Motor neuron (in vitro differentiated cells): Measurements from ENCODE around the gene BBS9. TPM values are rescaled to one million over a fixed set of nuclear protein-coding genes. Genes with fewer than 3 reads are reported as not detected.
A peak's percentile ranks its signal among the peaks of the same experiment; 100 is the strongest.

Experiments used
- ATAC-seq, 8 experiments: fragments of 200-7000 bp; cut with Tn5 transposase; replicated peaks in 6 of 8; 2 replicates each; pipeline ENCODE4 v1.8.0; 2021; ENCODE audit warnings: mild to moderate bottlenecking in 8 of 8, moderate library complexity in 8 of 8
- H3K27ac ChIP-seq, 2 donors: fragments of 250-450 bp; sonication (Bioruptor Pico); 2 replicates each; pipeline ENCODE4 v1.9.0; 2021; ENCODE audit warnings: antibody characterized with exemption in 2 of 2, mild to moderate bottlenecking in 2 of 2, moderate library complexity in 1 of 2
- H3K4me1 ChIP-seq, 2 donors: fragments of 250-450 bp; sonication (Bioruptor Pico); replicated peaks in 1 of 2; 2 replicates each; pipeline ENCODE4 v1.6.1; 2021; ENCODE audit warnings: antibody characterized with exemption in 2 of 2, mild to moderate bottlenecking in 2 of 2, moderate library complexity in 1 of 2
- H3K4me3 ChIP-seq, 5 donors: fragments of 250-450 bp; sonication (Bioruptor Pico); 2 replicates each; pipeline ENCODE4 v1.9.0; 2021; ENCODE audit warnings: antibody characterized with exemption in 5 of 5, mild to moderate bottlenecking in 5 of 5, moderate library complexity in 4 of 5
- WGBS, 10 experiments: fragments of 450-650 bp; shearing (Covaris generic); methylation state at CpG; one replicate each; pipeline ENCODE4 v1.0.0; 2022; 5-methylcytosine and 5-hydroxymethylcytosine counted together
- in situ Hi-C, 9 experiments: fragments of 400-800 bp; cut with MboI; loops; one replicate each; pipeline ENCODE4 v1.15.0; 2021; ENCODE audit warnings: low sequenced_read_pairs in 9 of 9, low pct_unique_long_range_greater_than_20kb in 2 of 9; ENCODE audit not compliant: unreplicated experiment in 9 of 9
- total RNA-seq, 8 experiments: library from RNA; unstranded; fragments of 300-600 nt; gene quantifications; 2 replicates each; pipeline versions ENCODE4 v1.2.3 to v1.2.4, GENCODE V29; 2022

BBS9 gene
- total RNA-seq, 8 experiments from 2014 or later: 11.4 to 43.5 (median 22.8) TPM

- ATAC-seq: no peak
- Histone ChIP-seq H3K4me3 (no peak overlapping the region), H3K27ac (no peak overlapping the region), H3K4me1 (no peaks in the 10 kb centered on the region)
- in situ Hi-C loops: no loop called here
- WGBS, 10 experiments: 0 to 94% (median 74%) methylated on average over 1 to 3 of the region's 4 CpGs; no CpG with 5 or more reads in 6 of the 10 experiments
Observed at GRCh38 chr7:33325754-33326484, 196.6 kb downstream of the BBS9 start.

DNA sequence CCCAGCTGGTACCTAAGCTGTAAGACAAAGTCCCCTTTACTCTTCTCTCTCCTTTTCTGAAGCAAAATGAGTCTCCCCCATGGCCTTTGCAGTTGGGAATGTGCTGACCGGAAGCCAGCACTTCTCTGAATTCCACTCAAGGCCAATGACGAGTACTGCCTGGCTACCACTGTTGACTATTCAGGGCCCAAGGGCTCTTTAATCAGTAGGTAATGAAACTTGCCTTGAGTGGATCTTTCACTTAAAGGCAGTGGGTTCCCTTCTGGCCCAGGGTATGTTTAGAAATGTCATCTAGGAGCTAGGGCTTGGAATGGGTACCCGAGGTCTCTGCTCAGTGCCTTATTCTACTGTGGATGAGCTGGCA is 197.1 kb downstream of the BBS9 start:
- H3K4me1 ChIP-seq: no peaks in the 10 kb centered on the region
- H3K27ac ChIP-seq: no peak overlapping the region
- no peak for ATAC-seq
- in situ Hi-C loops: no loop called here
- no peak overlapping the region for H3K4me3 ChIP-seq
- 20 to 100% (median 72%) methylated on average over 1 to 3 of the region's 3 CpGs; no CpG with 5 or more reads in 3 of the 10 experiments for WGBS, 10 experiments

- in situ Hi-C loops: no loop called here
- 0 to 100% (median 100%) methylated on average over 1 of the region's 1 CpG; no CpG with 5 or more reads in 5 of the 10 experiments for WGBS, 10 experiments
- Histone ChIP-seq H3K27ac (no peak overlapping the region), H3K4me3 (no peak overlapping the region), H3K4me1 (no peaks in the 10 kb centered on the region)
- no peak for ATAC-seq
Observed at GRCh38 chr7:33327427-33327826, 198.1 kb downstream of the BBS9 start.

DNA sequence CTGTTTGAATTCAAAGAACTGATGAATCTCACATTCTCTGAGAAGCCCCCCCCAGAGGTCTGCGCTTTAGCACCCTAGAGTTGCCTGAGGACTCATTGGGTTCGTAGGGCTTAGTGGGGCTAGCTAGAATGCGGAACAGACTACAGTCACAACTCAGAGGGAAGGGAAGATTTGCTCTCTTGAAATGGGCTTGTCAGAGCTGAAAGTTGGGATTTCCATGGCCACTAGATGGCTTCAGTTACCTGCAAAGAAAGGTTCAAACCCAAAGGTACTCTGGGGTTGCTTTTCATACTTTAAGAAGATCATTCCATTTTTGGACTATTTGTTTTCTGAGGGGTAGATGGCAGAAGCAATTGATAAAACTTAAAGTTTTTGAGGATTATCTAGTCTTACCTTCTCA is 205.0 kb downstream of the BBS9 start:
- WGBS, 10 experiments: 0 to 100% (median 67%) methylated on average over 1 to 3 of the region's 3 CpGs; no CpG with 5 or more reads in 4 of the 10 experiments
- no peak overlapping the region for H3K4me3 ChIP-seq
- peak in 3 of 8 experiments; percentile 33 to 57 (median 48) for ATAC-seq
- no peaks in the 10 kb centered on the region for H3K4me1 ChIP-seq
- in situ Hi-C loops: no loop called here
- H3K27ac ChIP-seq: no peak overlapping the region

DNA sequence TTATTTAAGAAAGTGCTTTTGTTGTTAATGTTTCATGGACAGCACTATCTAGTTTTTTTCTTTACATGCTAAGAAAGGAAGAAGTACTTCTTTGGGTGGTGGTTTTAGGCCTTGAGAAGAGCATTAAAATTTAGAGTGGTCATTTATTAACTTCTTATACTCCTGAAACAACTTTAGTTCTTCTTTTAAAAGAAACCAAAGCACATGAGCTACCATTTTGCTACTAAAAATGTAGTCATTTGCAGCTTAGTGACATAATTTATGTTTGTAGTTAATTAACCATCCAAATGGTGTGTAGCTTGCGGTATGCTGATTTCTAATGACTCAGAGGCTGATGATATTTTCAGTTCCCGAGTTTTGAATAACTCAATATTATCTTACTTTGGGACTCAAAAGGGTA is 207.5 kb downstream of the BBS9 start:
- in situ Hi-C loops: no loop called here
- no peak for ATAC-seq
- H3K4me1 ChIP-seq: no peaks in the 10 kb centered on the region
- 17 to 100% (median 78%) methylated on average over 1 to 2 of the region's 2 CpGs for WGBS, 10 experiments
- no peak overlapping the region for H3K4me3 ChIP-seq
- H3K27ac ChIP-seq: no peak overlapping the region

DNA sequence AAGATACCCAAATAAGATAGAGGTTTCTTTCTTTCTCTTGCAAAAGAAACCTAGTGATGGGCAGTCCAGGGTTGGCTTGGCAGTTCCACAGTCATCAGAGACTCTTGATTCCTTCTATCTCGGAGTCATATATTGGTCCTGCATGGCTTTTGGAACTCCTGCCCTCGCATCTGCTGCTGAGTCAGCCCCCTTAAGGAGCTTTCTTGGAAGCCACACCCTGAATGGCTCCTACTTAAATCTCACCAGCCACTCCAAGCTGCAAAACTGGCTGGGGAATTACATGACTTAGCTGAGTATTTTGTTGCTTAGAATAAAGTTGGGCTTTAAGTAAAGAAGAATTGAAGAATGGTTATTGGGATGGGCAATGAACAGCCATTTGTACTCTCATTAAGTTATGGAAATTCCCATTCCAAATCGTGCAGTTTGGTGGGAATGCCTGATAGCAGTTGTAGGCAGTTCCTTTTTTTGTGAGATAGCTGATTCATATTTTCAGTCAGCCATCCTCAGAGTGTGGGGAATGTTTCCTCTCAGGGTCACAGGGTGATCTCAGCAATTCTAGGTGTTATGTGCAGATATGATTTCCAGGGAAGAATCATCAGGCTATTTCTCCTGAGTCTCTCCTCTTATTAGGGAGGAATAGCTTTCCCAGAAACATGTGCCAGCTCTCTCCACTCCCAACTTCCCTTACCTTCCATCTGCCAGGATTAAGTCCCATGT is 209.9 kb downstream of the BBS9 start:
- Histone ChIP-seq H3K27ac (no peak overlapping the region), H3K4me3 (no peak overlapping the region), H3K4me1 (no peaks in the 10 kb centered on the region)
- ATAC-seq: peak in 3 of 8 experiments; percentile 49 to 95 (median 94)
- in situ Hi-C loops: no loop called here
- WGBS, 10 experiments: 0 to 100% (median 69%) methylated on average over 1 to 2 of the region's 3 CpGs; no CpG with 5 or more reads in 1 of the 10 experiments

DNA sequence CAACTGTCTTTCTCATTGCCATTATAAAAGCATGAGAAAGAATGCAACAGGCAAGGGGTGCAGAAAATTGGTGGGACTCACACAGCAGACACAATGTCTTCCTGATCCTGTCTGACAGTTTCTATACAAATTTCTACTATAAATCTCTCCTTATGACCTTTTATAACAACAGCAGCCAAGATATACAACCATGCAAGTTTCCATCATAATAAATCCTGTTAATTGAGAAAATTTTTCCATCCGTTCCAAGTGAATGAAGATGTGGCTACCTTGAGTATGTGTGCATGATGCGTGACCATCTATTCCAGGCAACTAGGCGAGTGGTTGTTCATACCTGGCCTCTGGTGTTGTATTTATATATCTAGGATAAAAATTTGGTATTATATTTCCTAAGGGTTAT is 216.7 kb downstream of the BBS9 start:
- 83 to 100% (median 90%) methylated on average over 1 to 3 of the region's 3 CpGs; no CpG with 5 or more reads in 1 of the 10 experiments for WGBS, 10 experiments
- Histone ChIP-seq H3K4me3 (no peak overlapping the region), H3K4me1 (no peaks in the 10 kb centered on the region), H3K27ac (no peak overlapping the region)
- no peak for ATAC-seq
- in situ Hi-C loops: no loop called here

DNA sequence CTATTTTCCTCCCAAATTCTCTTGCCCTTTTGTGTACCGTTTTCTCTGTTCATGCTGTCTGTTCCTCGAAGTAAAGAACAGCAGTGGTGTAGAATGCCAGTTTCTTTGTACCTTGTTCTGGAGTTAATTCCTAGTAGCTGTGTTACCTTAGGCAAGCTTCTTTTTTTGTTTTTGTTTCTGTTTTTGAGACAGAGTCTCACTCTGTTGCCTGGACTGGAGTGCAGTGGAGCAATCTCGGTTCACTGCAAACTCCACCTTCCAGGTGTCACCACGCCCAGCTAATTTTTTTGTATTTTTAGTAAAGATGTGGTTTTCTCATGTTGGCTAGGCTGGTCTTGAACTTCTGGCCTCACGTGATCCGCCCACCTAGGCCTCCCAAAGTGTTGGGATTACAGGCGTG is 221.2 kb downstream of the BBS9 start:
- no peak for ATAC-seq
- 77 to 100% (median 94%) methylated on average over 2 to 5 of the region's 7 CpGs; no CpG with 5 or more reads in 1 of the 10 experiments for WGBS, 10 experiments
- H3K4me1 ChIP-seq: no peaks in the 10 kb centered on the region
- no peak overlapping the region for H3K27ac ChIP-seq
- no peak overlapping the region for H3K4me3 ChIP-seq
- in situ Hi-C loops: no loop called here

DNA sequence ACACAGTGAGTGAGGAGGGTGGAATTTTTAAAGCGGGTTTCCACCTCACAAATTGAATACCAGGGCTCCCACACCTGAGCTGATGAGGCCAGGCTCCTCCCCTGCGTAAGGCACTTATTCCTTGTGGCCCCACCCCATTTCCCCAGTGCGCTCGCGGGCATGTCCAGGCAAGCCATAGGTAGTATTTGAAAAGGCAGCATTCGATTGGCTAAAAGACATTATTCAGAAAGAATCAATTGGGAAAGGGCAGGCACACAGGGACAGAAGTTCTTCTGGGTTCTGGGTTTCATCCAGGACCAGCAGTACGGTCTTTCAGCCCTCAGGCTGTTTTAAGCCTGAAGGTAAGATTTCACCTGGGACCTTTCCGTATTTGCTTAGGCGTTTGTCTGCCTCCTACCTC is 222.3 kb downstream of the BBS9 start:
- H3K27ac ChIP-seq: no peak overlapping the region
- peak in 1 of 8 experiments; percentile 83 for ATAC-seq
- no peak overlapping the region for H3K4me3 ChIP-seq
- 61 to 100% (median 96%) methylated on average over 2 to 7 of the region's 9 CpGs; no CpG with 5 or more reads in 3 of the 10 experiments for WGBS, 10 experiments
- H3K4me1 ChIP-seq: no peaks in the 10 kb centered on the region
- in situ Hi-C loops: no loop called here

DNA sequence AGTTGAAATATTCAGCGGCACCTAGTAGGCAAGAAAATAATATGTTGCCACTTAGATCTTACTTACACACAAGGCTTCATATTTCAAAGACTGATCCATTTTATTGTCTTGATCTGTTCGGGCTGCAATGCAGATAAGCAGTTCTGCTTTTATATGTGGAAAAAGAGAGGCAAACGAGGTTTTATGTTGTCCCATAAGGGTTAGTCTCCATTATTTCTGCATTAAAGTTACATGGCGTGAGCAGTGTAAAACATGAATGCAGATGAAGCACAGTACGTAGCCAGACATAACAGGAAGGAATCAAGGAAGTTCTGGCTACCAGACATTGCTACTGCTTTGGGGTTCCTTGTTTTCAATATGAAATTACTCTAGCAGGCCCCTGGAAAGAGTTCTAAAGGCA is 224.8 kb downstream of the BBS9 start:
- ATAC-seq: peak in 1 of 8 experiments; percentile 17
- H3K4me1 ChIP-seq: no peaks in the 10 kb centered on the region
- no peak overlapping the region for H3K4me3 ChIP-seq
- in situ Hi-C loops: no loop called here
- WGBS, 10 experiments: 20 to 98% (median 75%) methylated on average over 2 to 5 of the region's 5 CpGs
- H3K27ac ChIP-seq: no peak overlapping the region

DNA sequence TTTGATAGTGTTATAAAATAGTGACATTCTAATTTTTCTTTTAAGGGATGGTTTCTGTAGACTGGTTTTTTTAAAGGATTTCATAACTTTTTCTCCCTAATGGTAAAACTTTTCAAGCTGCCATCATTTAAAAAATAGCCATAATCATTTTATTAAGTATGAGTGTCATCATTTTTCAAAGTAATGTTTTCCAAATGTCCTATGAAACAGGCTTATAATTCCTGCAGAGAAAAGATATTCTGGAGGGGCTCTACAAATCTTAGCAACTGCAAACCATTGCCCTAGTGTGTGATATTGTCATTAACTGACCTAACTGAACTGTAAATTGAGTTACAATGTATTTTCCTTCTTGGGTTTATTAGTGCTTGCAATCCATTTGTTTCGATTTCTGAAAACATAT is 226.0 kb downstream of the BBS9 start:
- Histone ChIP-seq H3K27ac (no peak overlapping the region), H3K4me3 (no peak overlapping the region), H3K4me1 (no peaks in the 10 kb centered on the region)
- 60 to 100% (median 100%) methylated on average over 1 of the region's 1 CpG; no CpG with 5 or more reads in 4 of the 10 experiments for WGBS, 10 experiments
- in situ Hi-C loops: no loop called here
- ATAC-seq: no peak

DNA sequence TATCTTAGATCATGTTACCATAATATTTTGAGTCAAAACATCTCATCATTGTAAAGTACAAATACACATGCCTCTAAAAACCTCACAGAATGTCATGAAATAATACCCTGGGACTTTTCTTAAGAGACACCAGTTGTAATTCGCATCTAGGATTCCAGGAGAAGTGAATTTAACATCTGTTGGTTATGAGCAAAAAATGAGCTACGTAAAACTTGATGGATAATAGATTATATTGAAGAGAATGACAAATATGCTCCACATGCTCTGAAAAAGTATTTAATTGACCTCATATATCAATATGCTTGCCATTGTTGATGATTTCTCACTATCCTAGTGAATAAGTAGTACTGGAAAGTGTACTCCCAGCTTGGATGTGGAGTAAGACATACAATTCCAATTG is 227.0 kb downstream of the BBS9 start:
- in situ Hi-C loops: no loop called here
- no peak overlapping the region for H3K27ac ChIP-seq
- H3K4me1 ChIP-seq: no peaks in the 10 kb centered on the region
- no peak for ATAC-seq
- 58 to 100% (median 88%) methylated on average over 1 to 2 of the region's 2 CpGs; no CpG with 5 or more reads in 2 of the 10 experiments for WGBS, 10 experiments
- no peak overlapping the region for H3K4me3 ChIP-seq

GRCh38 chr7:33357846-33358245 is 228.5 kb downstream of the BBS9 start:
- 93 to 100% (median 98%) methylated on average over 2 of the region's 2 CpGs for WGBS, 10 experiments
- ATAC-seq: no peak
- Histone ChIP-seq H3K4me1 (no peaks in the 10 kb centered on the region), H3K27ac (no peak overlapping the region), H3K4me3 (no peak overlapping the region)
- in situ Hi-C loops: no loop called here
